Astrocyte (in vitro differentiated cells and primary cell): Measurements from ENCODE around the gene EXOSC1. TPM values are rescaled to one million over a fixed set of nuclear protein-coding genes. Genes with fewer than 3 reads are reported as not detected.

Experiments used
- DNase-seq: peaks from one replicate; pipeline ENCODE4 v3.0.0-alpha.2; 2010; ENCODE audit warnings: low read depth
- FAIRE-seq: peaks from 2 replicates; lab custom pipeline; 2011; peaks lifted over from hg19 to GRCh38; lab: Jason Lieb, UNC
- H2AFZ ChIP-seq: 2 replicates; pipeline ENCODE4 v1.6.0; 2012; ENCODE audit warnings: low read depth, low read length, inconsistent platforms
- H3K27ac ChIP-seq: 2 replicates; pipeline ENCODE4 v1.5.1; 2011; ENCODE audit warnings: low read depth, low read length, inconsistent platforms
- H3K27me3 ChIP-seq: 2 replicates; pipeline ENCODE4 v1.6.0; 2011; ENCODE audit warnings: low read length, inconsistent platforms; ENCODE audit not compliant: insufficient read depth
- H3K36me3 ChIP-seq: 2 replicates; pipeline ENCODE4 v1.5.1; 2011; ENCODE audit warnings: low read length, inconsistent platforms; ENCODE audit not compliant: insufficient read depth
- H3K4me1 ChIP-seq: 2 replicates; pipeline ENCODE4 v1.5.1; 2011; ENCODE audit warnings: low read length, inconsistent platforms; ENCODE audit not compliant: insufficient read depth
- H3K4me2 ChIP-seq: 2 replicates; pipeline ENCODE4 v1.6.0; 2012; ENCODE audit warnings: low read length, inconsistent platforms
- H3K4me3 ChIP-seq: 2 replicates; pipeline ENCODE4 v1.5.1; 2011; ENCODE audit warnings: low read depth, mild to moderate bottlenecking, low read length, inconsistent platforms; ENCODE audit not compliant: insufficient read depth
- H3K79me2 ChIP-seq: 2 replicates; pipeline ENCODE4 v1.6.0; 2012; ENCODE audit warnings: mild to moderate bottlenecking, low read length, inconsistent platforms; ENCODE audit not compliant: insufficient read depth
- H3K9ac ChIP-seq: 2 replicates; pipeline ENCODE4 v1.6.0; 2012; ENCODE audit warnings: mild to moderate bottlenecking, low read length, inconsistent platforms
- H3K9me3 ChIP-seq: 2 replicates; pipeline ENCODE4 v1.5.1; 2012; ENCODE audit warnings: low read depth, mild to moderate bottlenecking, low read length, inconsistent platforms; ENCODE audit not compliant: insufficient read depth
- H4K20me1 ChIP-seq: 2 replicates; pipeline ENCODE4 v1.6.0; 2012; ENCODE audit warnings: low read length, inconsistent platforms; ENCODE audit not compliant: insufficient read depth
- H3K27ac Mint-ChIP-seq: one replicate; pipeline ENCODE4 v1.8.0; 2021; ENCODE audit warnings: mild to moderate bottlenecking, mixed read lengths; ENCODE audit not compliant: unreplicated experiment
- H3K27me3 Mint-ChIP-seq: one replicate; pipeline ENCODE4 v1.8.0; 2021; ENCODE audit warnings: low read depth, mixed read lengths; ENCODE audit not compliant: unreplicated experiment
- H3K36me3 Mint-ChIP-seq: one replicate; pipeline ENCODE4 v1.8.0; 2021; ENCODE audit warnings: low read depth, mixed read lengths; ENCODE audit not compliant: unreplicated experiment
- H3K4me1 Mint-ChIP-seq: one replicate; pipeline ENCODE4 v1.8.0; 2021; ENCODE audit warnings: low read depth, mixed read lengths; ENCODE audit not compliant: unreplicated experiment
- H3K4me3 Mint-ChIP-seq: one replicate; pipeline ENCODE4 v1.8.0; 2021; ENCODE audit warnings: mild to moderate bottlenecking, moderate library complexity, mixed read lengths; ENCODE audit not compliant: unreplicated experiment
- H3K9me3 Mint-ChIP-seq: one replicate; pipeline ENCODE4 v1.8.0; 2021; ENCODE audit warnings: mild to moderate bottlenecking, mixed read lengths; ENCODE audit not compliant: unreplicated experiment
- EZH2 ChIP-seq: IDR thresholded peaks from 2 replicates; pipeline ENCODE4 v1.6.1; 2012; ENCODE audit warnings: mild to moderate bottlenecking, low read length, inconsistent platforms; ENCODE audit not compliant: insufficient read depth
- total RNA-seq: library from RNA; stranded (reverse); gene quantifications from 2 replicates; pipeline ENCODE4 v1.2.1, GENCODE V29; 2021
- TF ChIP-seq, protein P1 (sequence below): IDR thresholded peaks from 2 replicates; pipeline ENCODE4 v1.5.1; 2011; ENCODE audit warnings: low read depth, mild to moderate bottlenecking, inconsistent platforms, low read length, moderate library complexity; ENCODE audit not compliant: insufficient read depth

Gene EXOSC1
- total RNA-seq, 1 donor from 2014 or later: 37.9 TPM

DNA sequence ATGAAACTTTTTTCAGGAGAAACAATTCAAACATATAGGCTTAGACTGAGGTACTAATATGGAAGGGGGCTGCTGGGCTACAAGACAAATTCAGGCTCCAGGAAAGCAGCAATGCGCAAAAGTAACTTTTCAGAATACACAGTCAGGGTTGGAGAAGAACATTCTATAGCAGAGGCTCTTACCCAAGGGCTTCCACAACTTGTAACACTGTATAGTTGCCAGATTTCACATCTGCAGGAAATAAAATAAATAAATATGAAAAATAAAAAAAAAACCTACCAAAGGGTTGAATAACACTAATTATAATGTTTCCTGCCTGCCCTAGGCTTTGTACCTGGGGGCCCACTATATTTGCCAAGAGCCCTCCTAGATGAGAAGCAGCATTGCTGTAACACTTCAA lies 38.1 kb upstream of the EXOSC1 start:
- Mint-ChIP-seq H3K9me3 (peaks cover 2% of the 10 kb centered on the region), H3K36me3 (peaks cover 13% of the 10 kb centered on the region), H3K27me3 (no peaks in the 10 kb centered on the region), H3K4me1 (peaks cover 13% of the 10 kb centered on the region), H3K27ac (no peak overlapping the region), H3K4me3 (no peak overlapping the region)
- DNase-seq: no peak
- TF ChIP-seq EZH2: no peak
- TF ChIP-seq, protein P1, sequence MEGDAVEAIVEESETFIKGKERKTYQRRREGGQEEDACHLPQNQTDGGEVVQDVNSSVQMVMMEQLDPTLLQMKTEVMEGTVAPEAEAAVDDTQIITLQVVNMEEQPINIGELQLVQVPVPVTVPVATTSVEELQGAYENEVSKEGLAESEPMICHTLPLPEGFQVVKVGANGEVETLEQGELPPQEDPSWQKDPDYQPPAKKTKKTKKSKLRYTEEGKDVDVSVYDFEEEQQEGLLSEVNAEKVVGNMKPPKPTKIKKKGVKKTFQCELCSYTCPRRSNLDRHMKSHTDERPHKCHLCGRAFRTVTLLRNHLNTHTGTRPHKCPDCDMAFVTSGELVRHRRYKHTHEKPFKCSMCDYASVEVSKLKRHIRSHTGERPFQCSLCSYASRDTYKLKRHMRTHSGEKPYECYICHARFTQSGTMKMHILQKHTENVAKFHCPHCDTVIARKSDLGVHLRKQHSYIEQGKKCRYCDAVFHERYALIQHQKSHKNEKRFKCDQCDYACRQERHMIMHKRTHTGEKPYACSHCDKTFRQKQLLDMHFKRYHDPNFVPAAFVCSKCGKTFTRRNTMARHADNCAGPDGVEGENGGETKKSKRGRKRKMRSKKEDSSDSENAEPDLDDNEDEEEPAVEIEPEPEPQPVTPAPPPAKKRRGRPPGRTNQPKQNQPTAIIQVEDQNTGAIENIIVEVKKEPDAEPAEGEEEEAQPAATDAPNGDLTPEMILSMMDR: no peak
- H3K4me3 ChIP-seq: no peak overlapping the region
- H3K4me1 ChIP-seq: peaks cover 6% of the 10 kb centered on the region
- H3K27ac ChIP-seq: no peak overlapping the region
- H3K79me2 ChIP-seq: peaks cover 75% of the 10 kb centered on the region
- H3K36me3 ChIP-seq: peaks cover 22% of the 10 kb centered on the region
- no peak overlapping the region for H3K9ac ChIP-seq
- H3K9me3 ChIP-seq: no peaks in the 10 kb centered on the region
- no peak for FAIRE-seq
- peaks cover 71% of the 10 kb centered on the region for H4K20me1 ChIP-seq
- no peaks in the 10 kb centered on the region for H3K27me3 ChIP-seq
- H2AFZ ChIP-seq: no peak overlapping the region
- H3K4me2 ChIP-seq: no peak overlapping the region

DNA sequence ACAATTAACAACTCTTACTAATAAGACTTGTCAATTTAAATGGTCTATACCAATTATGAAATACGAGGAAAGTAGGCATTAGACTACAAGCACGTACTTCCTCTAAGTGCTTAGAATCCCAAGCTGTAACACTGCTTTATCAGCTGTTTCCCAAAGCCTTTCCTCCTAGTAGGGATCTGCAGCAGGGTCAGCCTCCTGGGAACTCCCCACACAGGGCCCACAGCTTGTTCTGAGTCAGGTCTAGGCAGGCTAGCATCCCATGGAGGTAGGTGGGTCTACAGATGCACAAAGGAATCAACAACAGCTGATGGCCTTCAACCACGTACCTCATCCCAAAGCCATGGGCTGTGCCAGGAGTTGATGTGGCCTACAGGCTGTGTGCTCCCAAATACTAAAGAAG lies 37.7 kb upstream of the EXOSC1 start:
- Histone ChIP-seq H3K79me2 (peaks cover 73% of the 10 kb centered on the region), H3K4me1 (peaks cover 6% of the 10 kb centered on the region), H3K9me3 (no peaks in the 10 kb centered on the region), H3K27me3 (no peaks in the 10 kb centered on the region), H3K36me3 (peaks cover 26% of the 10 kb centered on the region), H3K4me3 (no peak overlapping the region), H3K27ac (no peak overlapping the region), H3K4me2 (no peak overlapping the region), H3K9ac (no peak overlapping the region), H4K20me1 (peaks cover 69% of the 10 kb centered on the region), H2AFZ (no peak overlapping the region)
- Mint-ChIP-seq H3K27me3 (no peaks in the 10 kb centered on the region), H3K27ac (no peak overlapping the region), H3K4me3 (no peak overlapping the region), H3K9me3 (peaks cover 2% of the 10 kb centered on the region), H3K36me3 (peaks cover 13% of the 10 kb centered on the region), H3K4me1 (peaks cover 13% of the 10 kb centered on the region)
- DNase-seq (no peak), FAIRE-seq (no peak)
- no peak for TF ChIP-seq EZH2
- TF ChIP-seq, protein P1: no peak

DNA sequence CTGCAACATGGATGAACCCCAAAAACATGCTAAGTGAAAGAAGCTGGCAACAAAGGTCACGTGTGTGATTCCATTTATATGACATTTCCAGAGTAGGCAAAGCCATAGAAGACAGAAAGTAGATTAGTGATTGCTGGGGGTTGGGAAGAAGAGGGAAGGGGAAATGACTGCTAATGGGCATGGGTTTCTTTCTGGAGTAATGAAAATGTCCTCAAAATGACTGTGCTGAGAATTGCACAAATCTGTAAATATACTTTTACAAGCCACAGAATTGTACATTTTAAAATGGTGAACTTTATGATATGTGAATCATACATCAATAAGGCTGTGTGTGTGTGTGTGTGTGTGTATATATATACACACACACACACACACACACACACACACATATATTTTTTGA lies 36.6 kb upstream of the EXOSC1 start:
- peaks cover 13% of the 10 kb centered on the region for H3K4me1 Mint-ChIP-seq
- peaks cover 62% of the 10 kb centered on the region for H3K79me2 ChIP-seq
- DNase-seq: no peak

More for the DNA sequence above, 36.6 kb upstream of the EXOSC1 start:
- FAIRE-seq: no peak
- H3K9ac ChIP-seq: no peak overlapping the region
- no peak overlapping the region for H3K27ac ChIP-seq
- no peak overlapping the region for H3K27ac Mint-ChIP-seq
- peaks cover 6% of the 10 kb centered on the region for H3K4me1 ChIP-seq
- peaks cover 65% of the 10 kb centered on the region for H4K20me1 ChIP-seq
- H3K36me3 ChIP-seq: peaks cover 37% of the 10 kb centered on the region
- TF ChIP-seq EZH2: no peak
- TF ChIP-seq, protein P1: no peak
- H3K4me2 ChIP-seq: no peak overlapping the region
- H3K9me3 Mint-ChIP-seq: peaks cover 2% of the 10 kb centered on the region
- H3K4me3 ChIP-seq: no peak overlapping the region
- H3K27me3 Mint-ChIP-seq: no peaks in the 10 kb centered on the region
- no peaks in the 10 kb centered on the region for H3K27me3 ChIP-seq
- peaks cover 20% of the 10 kb centered on the region for H3K36me3 Mint-ChIP-seq
- no peak overlapping the region for H2AFZ ChIP-seq
- H3K4me3 Mint-ChIP-seq: no peak overlapping the region
- H3K9me3 ChIP-seq: no peaks in the 10 kb centered on the region
